Middle frontal gyrus (tissue), 1 donor: ENCODE results near the gene SMARCD3.

Experiments used
- DNase-seq: peaks from one replicate; pipeline ENCODE4 v3.0.0-alpha.2; 2015; ENCODE audit warnings: low spot score; ENCODE audit errors: extremely low spot score

SMARCD3 gene

GRCh38 chr7:151210087-151210854 lies 38.2 kb downstream of the SMARCD3 start, which contains the start of gene H2BK1:
H2BK1 (minus strand) TSS chr7:151210488; CDS start chr7:151210318, 170 bp downstream.
- no peak for DNase-seq

GRCh38 chr7:151209588-151209987 lies 38.9 kb downstream of the SMARCD3 start:
- DNase-seq, result no peak

- no peak for DNase-seq
Observed at GRCh38 chr7:151208253-151208862, 40.1 kb downstream of the SMARCD3 start.

- DNase-seq, result no peak
Observed at GRCh38 chr7:151207804-151208203, 40.7 kb downstream of the SMARCD3 start.

DNA sequence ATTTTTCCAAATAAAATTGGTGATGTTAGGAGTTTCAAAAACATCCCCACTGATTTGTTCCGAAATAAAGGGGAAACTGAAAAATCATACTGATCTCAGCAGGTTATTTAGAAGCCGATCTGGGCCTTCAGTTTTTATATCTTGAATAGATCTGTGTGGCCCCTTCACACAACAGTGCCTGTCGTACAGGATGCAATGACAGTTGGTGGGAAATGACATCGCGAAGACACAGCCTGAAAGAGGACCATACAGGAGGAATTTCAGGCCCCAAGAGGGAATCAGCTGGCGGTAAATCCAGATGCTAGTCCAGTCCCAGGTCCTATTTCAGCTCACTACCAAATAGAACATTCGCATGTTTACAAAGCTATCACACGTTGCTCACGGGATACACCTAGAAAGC lies 41.2 kb downstream of the SMARCD3 start:
- DNase-seq, result no peak

DNA sequence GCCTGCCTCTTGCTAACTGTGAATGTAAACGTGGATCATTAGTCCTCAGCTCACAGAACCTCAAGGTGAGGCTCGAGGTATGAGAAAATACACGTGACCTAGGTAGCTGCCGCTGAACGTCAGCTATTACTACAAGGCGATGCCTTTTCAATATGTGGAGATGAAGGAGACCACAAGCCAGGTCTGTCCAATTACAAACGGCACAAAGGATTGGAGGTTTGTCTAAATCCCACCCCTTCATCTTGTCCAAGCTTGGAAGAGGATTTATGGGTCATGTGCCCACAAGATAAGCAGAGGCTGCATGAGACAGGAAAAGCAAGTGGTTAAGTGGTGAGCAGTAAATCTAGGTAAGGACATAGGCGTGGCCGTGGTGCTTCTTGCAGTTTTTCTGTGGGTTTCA lies 41.6 kb downstream of the SMARCD3 start:
- DNase-seq, result no peak

DNA sequence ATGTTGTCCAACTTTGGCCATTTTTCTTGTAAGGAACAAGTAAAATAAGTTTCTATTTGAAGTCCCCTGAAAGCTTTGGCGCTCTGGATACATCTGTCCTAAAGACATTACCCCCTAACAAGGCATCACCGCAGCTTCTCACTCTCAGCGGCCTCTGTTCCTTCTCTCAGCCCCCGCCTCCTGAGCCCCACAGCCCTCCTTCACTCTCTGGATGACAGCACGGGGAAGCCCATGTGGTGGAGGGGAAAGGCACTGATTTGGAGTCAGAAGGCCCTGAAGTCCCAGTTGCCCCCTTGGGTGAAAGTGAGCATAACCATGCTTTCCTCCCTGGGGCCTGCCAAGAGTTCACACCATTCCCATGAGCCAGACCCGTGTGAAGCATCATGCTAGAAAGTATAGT lies 42.8 kb downstream of the SMARCD3 start:
- DNase-seq, result no peak

- DNase-seq, result no peak
Observed at GRCh38 chr7:151204383-151205032, 44.0 kb downstream of the SMARCD3 start.

DNA sequence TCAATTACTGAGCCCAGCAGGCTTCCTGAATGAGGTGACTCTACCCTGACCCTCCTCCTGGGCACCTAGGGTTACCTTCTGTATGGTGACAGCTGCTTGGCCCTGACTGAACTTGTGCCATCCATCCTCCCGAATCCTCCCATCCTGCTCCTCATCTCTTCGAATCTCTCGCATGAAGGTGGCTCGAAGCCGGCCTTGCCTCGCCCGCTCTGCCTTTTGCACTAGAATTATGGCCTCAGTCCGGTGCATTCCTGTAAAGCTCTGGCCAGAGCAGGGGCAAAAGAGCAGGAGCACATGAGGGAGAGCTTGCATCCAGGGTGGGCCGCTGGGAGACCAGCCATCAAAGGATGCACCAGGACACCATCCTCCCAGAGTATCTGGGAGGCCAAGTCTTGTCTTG lies 45.7 kb downstream of the SMARCD3 start:
- DNase-seq, result no peak

GRCh38 chr7:151201751-151202150 lies 46.7 kb downstream of the SMARCD3 start:
- no peak for DNase-seq

DNA sequence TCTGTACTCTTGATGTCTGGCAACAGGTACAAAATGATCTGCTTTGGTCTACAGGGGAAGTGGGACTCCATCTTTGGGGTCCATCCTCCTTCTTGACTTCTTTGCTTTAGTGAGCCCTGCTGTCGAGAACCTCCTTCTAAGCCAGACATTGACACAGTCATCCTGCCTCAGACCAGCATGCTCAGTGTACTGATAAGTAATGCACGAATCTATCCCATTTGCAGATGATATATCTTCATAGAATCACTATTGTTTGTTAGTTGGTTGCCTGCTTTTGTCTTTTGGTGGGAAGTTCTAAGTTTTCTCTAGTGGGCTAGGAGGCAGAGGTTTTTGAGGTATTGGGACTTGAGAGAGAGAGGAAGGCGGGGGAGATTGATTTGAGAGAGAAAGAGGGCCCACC lies 47.1 kb downstream of the SMARCD3 start:
- no peak for DNase-seq

DNA sequence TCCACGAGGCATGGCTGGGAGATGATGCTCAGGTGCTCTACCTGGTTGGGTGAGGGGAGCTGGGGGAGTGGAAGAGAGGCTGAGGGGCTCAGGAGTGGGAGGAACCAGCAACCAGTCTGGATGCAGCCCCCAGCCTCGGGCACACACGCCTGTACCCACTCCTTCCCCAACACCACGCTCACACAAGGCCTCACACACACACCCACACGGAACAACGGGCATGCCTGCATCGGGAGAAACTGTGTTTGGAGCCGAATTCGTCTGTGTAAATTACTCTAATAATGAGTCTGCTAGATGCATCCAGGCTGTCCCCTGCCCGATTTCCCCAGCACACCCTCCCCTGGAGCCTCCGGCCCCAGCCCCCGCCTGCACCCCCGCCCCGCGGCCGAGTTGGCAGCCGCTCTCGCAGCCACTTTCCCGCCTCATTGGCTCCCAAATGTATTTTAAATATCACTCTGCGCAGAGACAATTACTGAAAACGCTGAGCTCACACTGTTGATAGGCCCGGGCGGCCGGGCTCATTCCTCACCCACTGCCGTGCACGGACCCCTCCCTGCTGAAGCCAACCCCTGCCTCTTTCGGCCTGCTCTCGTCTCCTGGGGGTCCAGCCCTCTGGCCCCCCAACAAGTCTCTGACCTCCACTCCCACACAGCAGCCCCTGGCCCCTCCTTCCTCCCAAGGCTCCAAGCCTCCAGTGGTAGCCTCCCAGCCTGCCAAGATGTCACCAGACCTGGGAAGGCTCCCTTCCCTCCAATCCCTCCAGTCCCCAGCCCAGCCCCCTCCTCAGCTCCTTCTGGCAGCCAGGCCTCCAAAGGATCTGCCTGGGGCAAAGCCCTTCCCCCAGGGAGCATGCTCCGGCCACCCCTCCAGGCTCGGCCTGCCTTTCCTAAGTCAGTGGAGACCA lies 49.3 kb downstream of the SMARCD3 start:
- DNase-seq, result no peak

DNA sequence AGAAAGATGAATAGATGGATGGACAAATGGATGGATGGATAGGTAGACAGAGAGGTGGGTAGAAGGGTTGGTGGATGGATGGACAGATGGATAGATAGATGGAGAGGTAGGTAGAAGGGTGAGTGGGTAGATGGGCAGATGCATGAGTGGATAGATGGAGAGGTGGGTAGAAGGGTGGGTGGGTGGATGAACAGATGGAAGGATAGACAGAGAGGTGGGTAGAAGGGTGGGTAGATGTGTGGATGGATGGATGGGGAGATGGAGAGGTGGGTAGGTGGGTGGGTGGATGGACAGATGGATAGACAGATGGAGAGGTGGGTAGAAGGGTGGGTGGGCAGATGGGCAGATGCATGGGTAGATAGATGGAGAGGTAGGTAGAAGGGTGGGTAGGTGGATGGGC lies 50.6 kb downstream of the SMARCD3 start:
- DNase-seq, result no peak

- no peak for DNase-seq
Observed at GRCh38 chr7:151195616-151196450, 52.7 kb downstream of the SMARCD3 start.

DNA sequence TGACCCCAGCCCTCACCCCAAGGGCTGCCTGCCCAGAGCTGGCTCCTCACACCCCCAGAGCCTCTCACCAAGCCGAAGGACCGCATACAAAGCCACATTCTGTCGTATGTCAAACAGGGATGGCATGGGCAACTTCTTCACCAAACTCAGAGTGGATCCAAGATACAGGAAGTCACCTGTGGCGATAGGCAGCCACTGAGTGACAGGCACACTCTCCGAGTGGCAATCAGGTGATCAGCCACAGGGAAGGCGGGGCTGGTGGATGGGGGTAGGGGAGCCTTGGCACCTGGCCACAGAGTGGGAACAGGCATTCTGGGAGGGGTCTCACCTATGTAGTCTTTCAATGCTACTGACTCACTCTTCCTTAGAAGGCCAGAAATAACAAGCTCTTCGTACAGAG lies 54.3 kb downstream of the SMARCD3 start:
- no peak for DNase-seq

DNA sequence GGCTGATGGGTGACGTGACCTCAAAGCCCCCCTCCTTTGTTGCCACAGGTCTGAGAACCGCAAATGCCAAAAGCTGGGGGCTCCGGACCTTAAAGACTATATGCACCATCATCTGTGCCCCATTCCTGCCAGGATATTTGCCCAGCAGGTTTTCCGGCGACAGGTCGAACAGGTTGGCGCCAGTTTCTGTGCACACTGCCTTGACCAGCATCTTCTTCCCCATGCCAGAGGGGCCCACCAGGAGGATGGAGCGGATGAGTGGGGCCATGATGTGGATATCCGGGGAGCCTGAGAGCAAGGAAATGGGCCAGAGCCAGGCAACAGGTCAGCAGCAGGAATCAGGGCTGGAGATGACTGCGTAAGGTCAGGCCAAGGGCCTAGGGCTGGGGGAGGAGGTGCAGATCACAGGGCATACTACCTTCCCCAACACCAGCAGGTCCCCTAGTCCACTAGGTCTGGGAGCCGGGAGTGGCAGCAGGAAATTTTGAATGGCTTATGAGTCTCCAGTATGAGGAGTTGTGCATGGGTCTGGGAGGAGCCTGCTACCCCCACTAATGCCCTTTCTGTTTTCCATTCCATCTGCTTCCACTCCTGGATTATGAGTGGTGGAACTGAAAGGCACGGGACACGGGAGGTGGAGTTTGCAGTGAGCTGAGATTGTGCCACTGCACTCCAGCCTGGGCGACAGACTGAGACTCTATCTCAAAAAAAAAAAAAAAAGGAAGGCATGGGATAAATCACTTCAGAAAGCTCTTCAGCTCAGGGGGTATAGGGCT lies 55.1 kb downstream of the SMARCD3 start:
- no peak for DNase-seq

DNA sequence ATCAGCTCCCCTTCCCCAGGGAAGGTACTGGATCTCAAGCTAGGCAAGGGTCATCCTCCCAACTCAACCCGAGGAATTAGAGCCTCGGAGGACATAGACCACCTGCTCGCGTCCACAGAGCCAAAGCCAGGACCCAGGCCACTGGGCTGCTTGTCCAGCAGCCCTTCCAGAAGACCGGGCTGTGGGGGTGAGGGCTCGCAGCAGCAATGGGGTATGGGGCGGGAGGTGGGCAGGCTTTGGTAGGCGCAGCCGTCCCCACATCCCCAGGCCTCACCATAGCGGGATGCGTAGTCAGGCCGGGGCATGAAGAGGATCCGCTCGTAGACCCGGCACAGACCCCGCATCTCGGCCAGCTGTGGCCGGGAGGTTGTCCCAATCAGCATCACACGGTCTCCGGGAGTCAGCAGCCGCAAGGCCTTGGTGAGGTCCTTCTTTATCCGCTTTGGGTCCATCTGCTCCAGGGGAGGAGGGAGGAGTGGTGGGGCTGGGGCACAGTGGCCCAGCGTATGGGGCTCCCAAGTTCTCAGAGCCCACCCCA lies 56.4 kb downstream of the SMARCD3 start:
- DNase-seq, result no peak

DNA sequence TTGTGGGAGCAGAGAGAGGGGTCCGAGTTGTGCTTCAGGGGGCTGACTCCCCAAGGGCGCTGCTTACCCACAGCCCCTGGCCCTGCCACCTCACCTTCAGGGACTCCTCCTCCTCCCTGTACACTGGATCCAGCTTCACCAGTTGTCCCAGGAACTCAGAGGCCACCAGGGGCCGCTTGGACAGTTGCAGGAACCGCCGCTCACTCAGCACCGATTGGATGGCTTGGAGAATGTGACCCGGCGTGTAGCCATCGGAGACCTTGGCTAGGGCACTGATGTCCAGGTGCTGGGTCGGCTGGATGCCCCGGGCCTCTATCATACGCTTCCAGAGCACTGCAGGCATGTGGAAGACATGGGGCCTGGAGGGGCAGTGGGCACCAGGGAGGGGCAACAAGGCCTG lies 57.0 kb downstream of the SMARCD3 start:
- no peak for DNase-seq

DNA sequence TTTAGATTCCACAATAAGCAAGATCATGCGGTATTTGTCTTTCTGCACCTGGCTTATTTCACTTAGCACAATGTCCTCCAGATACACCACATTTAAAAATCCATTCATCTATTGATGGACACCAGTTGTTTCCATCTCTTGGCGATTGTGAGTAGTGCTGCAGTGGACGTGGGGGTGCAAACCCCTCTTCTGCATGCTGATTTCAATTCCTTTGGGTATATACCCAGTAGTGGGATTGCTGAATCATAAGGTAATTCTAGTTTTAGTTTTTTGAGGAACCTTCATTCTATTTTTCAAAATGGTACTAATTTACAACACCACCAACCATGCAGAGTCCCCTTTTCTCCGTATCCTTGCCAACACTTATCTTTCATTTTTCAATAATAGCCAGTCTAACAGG lies 59.5 kb downstream of the SMARCD3 start:
- no peak for DNase-seq
